ENCODE measurements around the gene TTC39B.

Gene TTC39B

DNA sequence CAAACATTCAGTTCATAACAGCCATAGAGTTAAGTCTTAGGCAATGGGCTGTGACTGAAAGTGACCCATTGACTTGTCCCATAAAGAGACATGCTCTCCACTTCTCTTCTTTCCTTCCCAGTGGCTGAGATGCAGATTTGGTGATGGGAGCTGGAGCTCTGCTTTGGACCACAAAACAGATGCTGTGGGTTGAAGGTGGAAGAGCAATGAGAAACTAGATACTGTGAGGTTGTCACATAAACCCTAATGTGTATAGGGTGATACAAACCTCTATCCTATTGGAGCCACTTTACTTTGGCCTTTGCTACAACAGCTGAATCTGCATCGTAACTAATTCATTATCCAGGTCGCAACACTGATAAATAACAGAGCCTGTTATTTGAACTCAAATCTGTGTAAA is 192.0 kb downstream of the TTC39B start:
- DNase-seq: no peak

Measured in activated CD4-positive, CD25-positive, alpha-beta regulatory T cell (primary cell).